HepG2 (cell line): ENCODE results near the gene RDH16.

Source experiments
- ARNTL ChIP-seq: sonication (generic); formaldehyde crosslinking; IDR thresholded peaks from 2 replicates; pipeline ENCODE4 v1.4.0; 2020; ENCODE audit warnings: mild to moderate bottlenecking, missing genetic modification reagents
- FOSL1 ChIP-seq: sonication (generic); formaldehyde crosslinking; IDR thresholded peaks from 2 replicates; pipeline ENCODE4 v1.9.0; 2021; ENCODE audit warnings: missing genetic modification reagents, borderline replicate concordance
- HDAC6 ChIP-seq: fragments of 200-600 bp; sonication (generic); IDR thresholded peaks from 2 replicates; pipeline ENCODE4 v1.7.0; 2017; ENCODE audit warnings: mild to moderate bottlenecking, antibody characterized with exemption, low read length, low read depth
- MAFG ChIP-seq: sonication (generic); formaldehyde crosslinking; IDR thresholded peaks from 2 replicates; pipeline ENCODE4 v1.5.1; 2020; ENCODE audit warnings: mild to moderate bottlenecking, missing genetic modification reagents
- POLR2A ChIP-seq, 2 experiments: IDR thresholded peaks; 2 replicates each; pipeline ENCODE4 v1.6.1; 2011; ENCODE audit warnings: low read depth in 2 of 2, low read length in 2 of 2, mild to moderate bottlenecking in 1 of 2, moderate library complexity in 1 of 2; ENCODE audit not compliant: insufficient read depth in 1 of 2
- SATB2 ChIP-seq: sonication (generic); formaldehyde crosslinking; IDR thresholded peaks from 2 replicates; pipeline ENCODE4 v1.5.0; 2020; ENCODE audit warnings: missing genetic modification reagents
- ZNF841 ChIP-seq: sonication (generic); formaldehyde crosslinking; IDR thresholded peaks from 2 replicates; pipeline ENCODE4 v1.8.1; 2023; ENCODE audit warnings: missing genetic modification reagents, borderline replicate concordance
- ZSCAN12 ChIP-seq: sonication (generic); formaldehyde crosslinking; IDR thresholded peaks from 2 replicates; pipeline ENCODE4 v1.9.0; 2021; ENCODE audit warnings: mild to moderate bottlenecking, missing genetic modification reagents
- TF ChIP-seq, protein P1 (sequence below): sonication (generic); formaldehyde crosslinking; IDR thresholded peaks from 2 replicates; pipeline ENCODE4 v1.5.0; 2020; ENCODE audit warnings: mild to moderate bottlenecking, missing genetic modification reagents, moderate library complexity
- TF ChIP-seq, protein P2 (sequence below): sonication (generic); formaldehyde crosslinking; IDR thresholded peaks from 2 replicates; pipeline ENCODE4 v1.9.0; 2021; ENCODE audit warnings: missing genetic modification reagents, borderline replicate concordance
- TF ChIP-seq, protein P3 (sequence below): sonication (generic); formaldehyde crosslinking; conservative IDR thresholded peaks from 2 replicates; pipeline ENCODE4 v1.8.0; 2022; ENCODE audit warnings: mild to moderate bottlenecking, moderate library complexity, missing genetic modification reagents

DNA sequence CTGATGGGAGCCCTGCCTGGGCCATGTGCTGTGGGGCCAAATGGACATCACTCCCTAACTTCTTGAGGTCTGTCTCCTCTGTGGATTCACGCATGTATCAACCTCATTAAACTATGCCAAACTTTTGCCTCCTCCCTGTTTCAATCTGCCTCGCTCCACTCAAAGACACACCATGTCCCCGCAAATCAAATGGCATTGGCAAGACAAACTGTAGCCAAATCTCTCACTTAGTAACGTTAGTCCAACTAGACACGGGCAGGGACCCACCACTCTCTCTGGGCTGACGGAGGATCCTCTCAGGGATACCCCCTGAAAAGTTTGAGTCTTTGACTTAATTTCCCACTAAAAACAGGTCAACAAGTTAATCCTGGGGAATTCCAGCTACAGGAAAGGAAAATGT is 40.9 kb upstream of the RDH16 start:
- TF ChIP-seq, protein P1, sequence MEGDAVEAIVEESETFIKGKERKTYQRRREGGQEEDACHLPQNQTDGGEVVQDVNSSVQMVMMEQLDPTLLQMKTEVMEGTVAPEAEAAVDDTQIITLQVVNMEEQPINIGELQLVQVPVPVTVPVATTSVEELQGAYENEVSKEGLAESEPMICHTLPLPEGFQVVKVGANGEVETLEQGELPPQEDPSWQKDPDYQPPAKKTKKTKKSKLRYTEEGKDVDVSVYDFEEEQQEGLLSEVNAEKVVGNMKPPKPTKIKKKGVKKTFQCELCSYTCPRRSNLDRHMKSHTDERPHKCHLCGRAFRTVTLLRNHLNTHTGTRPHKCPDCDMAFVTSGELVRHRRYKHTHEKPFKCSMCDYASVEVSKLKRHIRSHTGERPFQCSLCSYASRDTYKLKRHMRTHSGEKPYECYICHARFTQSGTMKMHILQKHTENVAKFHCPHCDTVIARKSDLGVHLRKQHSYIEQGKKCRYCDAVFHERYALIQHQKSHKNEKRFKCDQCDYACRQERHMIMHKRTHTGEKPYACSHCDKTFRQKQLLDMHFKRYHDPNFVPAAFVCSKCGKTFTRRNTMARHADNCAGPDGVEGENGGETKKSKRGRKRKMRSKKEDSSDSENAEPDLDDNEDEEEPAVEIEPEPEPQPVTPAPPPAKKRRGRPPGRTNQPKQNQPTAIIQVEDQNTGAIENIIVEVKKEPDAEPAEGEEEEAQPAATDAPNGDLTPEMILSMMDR (CRISPR knock-in tag): no peak
- no peak for TF ChIP-seq ARNTL (CRISPR knock-in tag)
- TF ChIP-seq, protein P2, sequence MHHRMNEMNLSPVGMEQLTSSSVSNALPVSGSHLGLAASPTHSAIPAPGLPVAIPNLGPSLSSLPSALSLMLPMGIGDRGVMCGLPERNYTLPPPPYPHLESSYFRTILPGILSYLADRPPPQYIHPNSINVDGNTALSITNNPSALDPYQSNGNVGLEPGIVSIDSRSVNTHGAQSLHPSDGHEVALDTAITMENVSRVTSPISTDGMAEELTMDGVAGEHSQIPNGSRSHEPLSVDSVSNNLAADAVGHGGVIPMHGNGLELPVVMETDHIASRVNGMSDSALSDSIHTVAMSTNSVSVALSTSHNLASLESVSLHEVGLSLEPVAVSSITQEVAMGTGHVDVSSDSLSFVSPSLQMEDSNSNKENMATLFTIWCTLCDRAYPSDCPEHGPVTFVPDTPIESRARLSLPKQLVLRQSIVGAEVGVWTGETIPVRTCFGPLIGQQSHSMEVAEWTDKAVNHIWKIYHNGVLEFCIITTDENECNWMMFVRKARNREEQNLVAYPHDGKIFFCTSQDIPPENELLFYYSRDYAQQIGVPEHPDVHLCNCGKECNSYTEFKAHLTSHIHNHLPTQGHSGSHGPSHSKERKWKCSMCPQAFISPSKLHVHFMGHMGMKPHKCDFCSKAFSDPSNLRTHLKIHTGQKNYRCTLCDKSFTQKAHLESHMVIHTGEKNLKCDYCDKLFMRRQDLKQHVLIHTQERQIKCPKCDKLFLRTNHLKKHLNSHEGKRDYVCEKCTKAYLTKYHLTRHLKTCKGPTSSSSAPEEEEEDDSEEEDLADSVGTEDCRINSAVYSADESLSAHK: no peak
- no peak for TF ChIP-seq ZSCAN12 (CRISPR knock-in tag)
- no peak for TF ChIP-seq POLR2A (IDR thresholded peaks at IDR 0.05; ENCODE audit: insufficient read depth in 1 of 2, low read depth in 2 of 2, low read length in 2 of 2)
- no peak for TF ChIP-seq SATB2 (CRISPR knock-in tag)
- no peak for TF ChIP-seq MAFG (CRISPR knock-in tag)
- TF ChIP-seq HDAC6: no peak
- no peak for TF ChIP-seq ZNF841 (CRISPR knock-in tag)
- TF ChIP-seq FOSL1: no peak
- TF ChIP-seq, protein P3, sequence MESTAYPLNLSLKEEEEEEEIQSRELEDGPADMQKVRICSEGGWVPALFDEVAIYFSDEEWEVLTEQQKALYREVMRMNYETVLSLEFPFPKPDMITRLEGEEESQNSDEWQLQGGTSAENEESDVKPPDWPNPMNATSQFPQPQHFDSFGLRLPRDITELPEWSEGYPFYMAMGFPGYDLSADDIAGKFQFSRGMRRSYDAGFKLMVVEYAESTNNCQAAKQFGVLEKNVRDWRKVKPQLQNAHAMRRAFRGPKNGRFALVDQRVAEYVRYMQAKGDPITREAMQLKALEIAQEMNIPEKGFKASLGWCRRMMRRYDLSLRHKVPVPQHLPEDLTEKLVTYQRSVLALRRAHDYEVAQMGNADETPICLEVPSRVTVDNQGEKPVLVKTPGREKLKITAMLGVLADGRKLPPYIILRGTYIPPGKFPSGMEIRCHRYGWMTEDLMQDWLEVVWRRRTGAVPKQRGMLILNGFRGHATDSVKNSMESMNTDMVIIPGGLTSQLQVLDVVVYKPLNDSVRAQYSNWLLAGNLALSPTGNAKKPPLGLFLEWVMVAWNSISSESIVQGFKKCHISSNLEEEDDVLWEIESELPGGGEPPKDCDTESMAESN (CRISPR knock-in tag): no peak
